ENCODE data around the gene SFI1. TPM values are rescaled to one million over a fixed set of nuclear protein-coding genes. Genes with fewer than 3 reads are reported as not detected.
A peak's percentile ranks its signal among the peaks of the same experiment; 100 is the strongest.

SFI1 gene
- total RNA-seq, 1 experiment from 2014 or later: 61.6 TPM

DNA sequence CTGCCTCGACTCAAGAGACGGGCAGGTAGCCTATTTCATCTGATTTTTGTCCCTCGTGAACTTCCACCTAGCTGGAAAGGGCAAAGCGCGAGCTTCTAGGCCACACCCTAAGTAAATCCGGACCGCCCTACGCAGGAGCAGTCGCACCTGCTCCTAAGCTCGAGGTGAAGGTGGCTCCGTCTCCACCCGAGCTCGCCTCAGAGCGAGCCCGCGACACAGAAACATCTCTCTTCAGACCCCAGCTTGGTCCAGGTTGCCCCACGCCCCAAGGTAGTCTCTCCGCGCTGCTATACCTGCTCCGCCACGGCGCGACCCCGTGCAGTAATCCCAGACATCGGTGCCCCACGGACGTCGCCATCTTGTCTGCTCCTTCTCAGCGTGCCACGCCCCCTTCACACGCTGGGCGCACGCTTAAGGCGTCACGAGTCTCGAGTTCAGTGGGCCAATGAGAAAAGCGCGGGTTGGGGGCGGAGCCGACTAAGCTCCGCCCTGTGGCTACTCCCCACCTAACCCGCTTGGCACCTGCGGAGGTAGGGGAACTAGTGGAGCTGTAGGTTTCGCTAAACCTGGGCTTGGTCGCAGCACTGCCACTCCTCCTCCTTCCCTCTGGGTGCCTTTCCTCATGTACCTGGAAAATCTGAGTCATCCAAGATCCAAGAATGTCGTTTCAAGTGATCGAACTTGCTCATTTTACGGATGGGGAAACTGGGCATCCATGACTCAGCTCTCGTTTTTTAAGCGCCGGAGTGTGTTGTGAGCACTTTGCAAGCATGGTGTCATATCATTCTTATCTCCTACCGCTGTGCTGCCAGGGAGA lies 165.7 kb downstream of the SFI1 start, which contains the start of gene PISD:
Gene PISD (minus strand): TSS at position 365 of the 817 bp plus-strand sequence. CDS start 7 bp downstream, at position 358.
- no TSS peak for BruUV-seq (replicated peaks)
- no peaks in the 10 kb centered on the region for H3K27me3 ChIP-seq (replicated peaks; ENCODE audit: insufficient read depth, low read depth, low read length, poor library complexity)
- no peaks in the 10 kb centered on the region for H3K36me3 ChIP-seq (ENCODE audit: insufficient read depth, low read length, poor library complexity, severe bottlenecking)
- peak within 1 kb of the TSS; percentile 76 for H3K4me3 ChIP-seq (ENCODE audit: low read depth, low read length, poor library complexity, severe bottlenecking)
- peak; percentile 97 for DNase-seq (ENCODE audit: low spot score)
- CTCF ChIA-PET: interaction anchor here (1.0 kb wide), 1 partner anchor 308 kb away, joined by 3 read pairs; no protein-coding TSS in a partner anchor
- intact Hi-C loops (cut with micrococcal nuclease; ENCODE audit: unreplicated experiment): loop anchor here (10.0 kb wide), 2 partner anchors 413 to 813 kb away; partner anchors contain the start of gene FBXO7
- POLR2A ChIA-PET (ENCODE audit: low non-redundant PET): interaction anchor here (0.5 to 0.8 kb wide), 2 partner anchors 26 to 157 kb away, joined by 4 read pairs; no protein-coding TSS in a partner anchor
- peak within 1 kb of the TSS; percentile 75 for H3K27ac ChIP-seq (ENCODE audit: low read depth, low read length, poor library complexity, severe bottlenecking)
- peaks cover 5% of the 10 kb centered on the region for H3K4me1 ChIP-seq (ENCODE audit: insufficient read depth, low read length, poor library complexity, severe bottlenecking)
- no peak for TF ChIP-seq EZH2 (IDR thresholded peaks at IDR 0.05; ENCODE audit: borderline replicate concordance, low read depth, low read length, poor library complexity, severe bottlenecking)
- H3K9me3 ChIP-seq (ENCODE audit: low read depth, low read length, poor library complexity, severe bottlenecking): no peaks in the 10 kb centered on the region

- peak overlapping the region; percentile 75 for H3K27ac ChIP-seq (ENCODE audit: low read depth, low read length, poor library complexity, severe bottlenecking)
- intact Hi-C loops (cut with micrococcal nuclease; ENCODE audit: unreplicated experiment): loop anchor here (10.0 kb wide), 2 partner anchors 412 to 812 kb away; partner anchors contain the start of gene FBXO7
- POLR2A ChIA-PET (ENCODE audit: low non-redundant PET): interaction anchor here (0.8 kb wide), 1 partner anchor 26 kb away, joined by 4 read pairs; no protein-coding TSS in a partner anchor
- H3K36me3 ChIP-seq (ENCODE audit: insufficient read depth, low read length, poor library complexity, severe bottlenecking): no peaks in the 10 kb centered on the region
- H3K4me1 ChIP-seq (ENCODE audit: insufficient read depth, low read length, poor library complexity, severe bottlenecking): peaks cover 5% of the 10 kb centered on the region
- TSS peak; percentile 99 for BruUV-seq (replicated peaks)
- no peaks in the 10 kb centered on the region for H3K27me3 ChIP-seq (replicated peaks; ENCODE audit: insufficient read depth, low read depth, low read length, poor library complexity)
- no peaks in the 10 kb centered on the region for H3K9me3 ChIP-seq (ENCODE audit: low read depth, low read length, poor library complexity, severe bottlenecking)
- H3K4me3 ChIP-seq (ENCODE audit: low read depth, low read length, poor library complexity, severe bottlenecking): peak overlapping the region; percentile 76
- no peak for DNase-seq (ENCODE audit: low spot score)
- TF ChIP-seq CTCF (conservative IDR thresholded peaks at IDR 0.05; ENCODE audit: low read depth, low read length): no peak
- CTCF ChIA-PET: interaction anchor here (1.0 kb wide), 1 partner anchor 307 kb away, joined by 3 read pairs; no protein-coding TSS in a partner anchor
Observed at GRCh38 chr22:31662668-31663037, 166.3 kb downstream of the SFI1 start.

Small RNAs within 50 kb of the gene (microRNA-seq; reads per million reads assigned to microRNA genes)
- gene MIR7109: not detected

Other genes starting within 250 kb of the SFI1 start
- gene PIK3IP1, start 204.0 kb upstream of the SFI1 start, total RNA-seq (2021): 0.24 and 0.46 TPM in 2 replicates
- 53.4 and 58.5 TPM in 2 replicates for gene PATZ1, start 150.2 kb upstream of the SFI1 start, total RNA-seq (2021)
- 115 and 116 TPM in 2 replicates for gene DRG1, start 96.9 kb upstream of the SFI1 start, total RNA-seq (2021)
- 47.7 and 55.5 TPM in 2 replicates for gene EIF4ENIF1, start 6.7 kb upstream of the SFI1 start, total RNA-seq (2021)
- 39.0 and 40.8 TPM in 2 replicates for gene PISD, start 165.7 kb downstream of the SFI1 start, total RNA-seq (2021)